GM18873 (cell line): ENCODE results near the gene COA1.
"Not testable (repeated sequence)": the region's sequence is repeated elsewhere in the genome, so short reads cannot be mapped to it uniquely, and the experiment has no call there.

Source experiments
- ATAC-seq: cut with Tn5 transposase; IDR thresholded peaks from one replicate; pipeline ENCODE4 v1.9.1; 2021; ENCODE audit warnings: mild to moderate bottlenecking, moderate library complexity, moderate number of reproducible peaks; ENCODE audit not compliant: unreplicated experiment, low FRiP score

COA1 gene

GRCh38 chr7:43731494-43731893 is 2.2 kb upstream of the COA1 start:
- ATAC-seq: not testable (repeated sequence)

GRCh38 chr7:43729924-43730248 is 563 bp upstream of the COA1 start:
- ATAC-seq: no peak

DNA sequence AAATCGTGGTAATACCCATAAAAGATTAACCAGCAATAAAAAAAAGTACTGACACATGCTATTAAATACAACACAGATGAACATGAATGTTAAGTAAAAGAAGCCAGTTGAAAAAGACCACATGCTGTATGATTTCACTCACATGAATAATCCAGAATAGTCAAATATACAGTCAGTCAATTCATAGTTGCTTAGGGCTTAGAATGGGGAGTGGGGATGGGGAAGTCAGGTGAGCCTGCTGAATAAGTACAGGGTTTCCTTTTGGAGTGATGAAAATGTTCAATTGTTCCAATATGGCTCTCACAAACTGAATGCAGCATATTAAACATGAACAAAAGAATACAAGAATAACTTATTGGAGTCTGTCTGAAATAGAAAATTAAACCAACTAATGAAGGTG is 1.8 kb downstream of the COA1 start:
- no peak for ATAC-seq

DNA sequence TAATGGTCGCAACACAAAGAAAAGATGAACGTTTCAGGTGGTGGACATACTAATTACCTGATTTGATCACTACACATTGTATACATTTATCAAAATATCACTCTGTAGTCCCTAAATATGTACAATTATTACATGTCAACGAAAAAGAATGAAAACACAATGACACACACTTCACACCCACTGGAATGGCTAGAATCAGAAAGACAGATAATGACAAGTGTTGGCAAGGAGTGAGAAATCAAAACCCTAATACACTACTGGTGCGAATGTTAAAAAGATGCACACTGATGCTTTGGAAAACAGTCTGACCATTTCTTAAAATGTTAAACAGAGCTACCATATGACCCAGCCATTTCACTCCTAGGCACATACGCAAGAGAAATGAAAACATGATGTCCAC is 2.3 kb downstream of the COA1 start:
- ATAC-seq: no peak

GRCh38 chr7:43726466-43726865 is 2.9 kb downstream of the COA1 start:
- ATAC-seq: no peak

- no peak for ATAC-seq
Observed at GRCh38 chr7:43725251-43725650, 4.1 kb downstream of the COA1 start.

DNA sequence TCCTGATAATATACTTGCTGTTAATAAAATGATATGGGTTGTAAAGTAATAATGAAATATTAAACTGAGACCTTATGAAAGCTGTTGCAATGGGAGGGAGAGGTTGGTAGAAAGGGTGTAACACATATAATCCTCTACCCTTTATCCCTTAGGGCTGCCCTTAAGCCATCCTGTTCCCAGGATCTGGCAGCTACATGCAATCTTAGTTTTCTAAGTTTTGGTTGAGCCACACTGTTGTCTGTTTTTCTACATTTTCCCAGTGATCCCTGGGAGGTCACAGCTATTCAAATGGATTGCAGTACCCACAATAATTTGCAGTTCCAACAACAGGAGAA is 6.3 kb downstream of the COA1 start:
- ATAC-seq: no peak

- ATAC-seq: no peak
Observed at GRCh38 chr7:43721193-43721806, 8.0 kb downstream of the COA1 start.

- ATAC-seq: no peak
Observed at GRCh38 chr7:43716598-43716997, 12.7 kb downstream of the COA1 start.

DNA sequence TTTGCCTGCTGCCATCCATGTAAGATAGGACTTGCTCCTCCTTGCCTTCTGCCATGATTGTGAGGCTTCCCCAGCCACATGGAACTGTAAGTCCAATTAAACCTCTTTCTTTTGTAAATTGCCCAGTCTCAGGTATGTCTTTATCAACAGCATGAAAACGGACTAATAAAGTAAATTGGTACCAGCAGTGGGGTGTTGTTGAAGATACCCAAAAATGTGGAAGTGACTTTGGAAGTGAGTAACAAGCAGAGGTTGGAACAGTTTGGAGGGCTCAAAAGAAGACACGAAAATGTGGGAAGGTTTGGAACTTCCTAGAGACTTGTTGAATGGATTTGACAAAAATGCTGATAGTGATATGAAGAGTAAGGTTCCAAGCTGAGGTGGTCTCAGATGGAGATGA is 13.4 kb downstream of the COA1 start:
- not testable (repeated sequence) for ATAC-seq

- ATAC-seq: no peak
Observed at GRCh38 chr7:43711503-43711902, 17.8 kb downstream of the COA1 start.

GRCh38 chr7:43708055-43708454 is 21.3 kb downstream of the COA1 start:
- ATAC-seq: not testable (repeated sequence)

DNA sequence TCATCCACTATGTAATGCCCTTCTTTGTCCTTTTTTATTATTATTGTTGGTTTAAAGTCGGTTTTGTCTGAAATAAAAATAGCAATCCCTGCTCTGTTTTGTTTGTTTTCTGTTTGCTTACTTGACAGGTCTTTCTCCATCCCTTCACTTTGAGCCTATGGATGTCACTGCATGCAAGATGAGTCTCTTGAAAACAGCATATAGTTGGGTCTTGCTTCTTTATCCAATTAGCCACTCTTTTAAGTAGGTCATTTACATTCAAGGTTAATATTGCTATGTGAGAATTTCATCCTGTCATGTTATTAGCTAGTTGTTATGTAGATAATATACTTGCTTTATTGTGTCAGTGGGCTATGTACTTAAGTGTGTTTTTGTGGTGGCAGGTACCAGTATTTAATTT is 25.8 kb downstream of the COA1 start:
- ATAC-seq: no peak

- no peak for ATAC-seq
Observed at GRCh38 chr7:43702974-43703373, 26.3 kb downstream of the COA1 start.

- no peak for ATAC-seq
Observed at GRCh38 chr7:43701929-43702328, 27.4 kb downstream of the COA1 start.

DNA sequence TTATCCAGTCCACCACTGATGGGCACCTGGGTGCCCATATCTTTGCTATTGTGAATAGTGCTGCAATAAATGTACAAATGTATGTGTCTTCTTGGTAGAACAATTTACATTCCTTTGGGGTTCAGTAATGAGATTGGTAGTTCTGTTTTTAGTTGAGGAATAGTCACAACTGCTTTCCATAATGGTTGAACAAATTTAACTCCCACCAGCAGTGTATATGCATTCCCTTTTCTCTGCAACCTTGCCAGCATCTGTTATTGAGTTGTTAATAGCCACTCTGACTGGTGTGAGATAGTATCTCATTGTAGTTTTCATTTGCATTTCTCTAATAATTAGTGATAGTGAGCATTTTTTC is 27.8 kb downstream of the COA1 start:
- no peak for ATAC-seq

- ATAC-seq: no peak
Observed at GRCh38 chr7:43700646-43701499, 28.4 kb downstream of the COA1 start.

GRCh38 chr7:43700059-43700501 is 29.2 kb downstream of the COA1 start:
- peak; percentile 58 for ATAC-seq

DNA sequence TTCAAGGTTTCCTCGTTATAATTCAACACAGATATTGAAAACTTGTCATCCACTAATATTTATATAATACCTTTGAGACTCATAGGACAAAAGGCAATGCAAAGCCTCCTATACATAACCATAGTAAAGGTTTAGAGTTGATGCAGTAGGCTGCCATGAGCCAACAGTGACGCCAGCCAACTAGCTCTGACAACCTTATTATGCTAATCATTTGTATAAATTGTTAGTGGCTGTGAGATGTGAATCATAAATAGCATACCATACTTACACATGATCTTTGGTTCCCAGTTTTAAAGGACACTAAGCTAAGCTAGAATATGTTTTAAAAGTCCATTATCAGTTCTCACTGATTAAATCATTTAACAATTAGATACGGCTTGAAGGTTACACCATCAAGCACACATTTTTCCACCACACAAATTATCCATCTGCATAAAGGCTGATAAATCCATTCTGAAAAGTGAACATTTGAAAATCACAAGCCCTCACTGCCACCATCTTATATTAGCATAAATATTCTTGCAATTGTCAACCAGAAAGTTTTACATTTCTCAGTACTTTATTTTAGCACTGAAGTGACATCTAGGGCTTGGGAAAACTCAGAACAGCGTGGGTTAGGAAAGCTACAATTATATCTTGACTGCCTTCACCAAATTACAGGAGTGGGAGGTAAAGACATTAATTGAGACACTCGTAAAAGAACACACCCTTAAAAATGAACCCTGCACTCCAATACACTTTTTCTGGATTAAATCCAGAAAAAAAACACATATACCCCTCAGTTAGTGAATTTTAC is 30.7 kb downstream of the COA1 start:
- no peak for ATAC-seq

DNA sequence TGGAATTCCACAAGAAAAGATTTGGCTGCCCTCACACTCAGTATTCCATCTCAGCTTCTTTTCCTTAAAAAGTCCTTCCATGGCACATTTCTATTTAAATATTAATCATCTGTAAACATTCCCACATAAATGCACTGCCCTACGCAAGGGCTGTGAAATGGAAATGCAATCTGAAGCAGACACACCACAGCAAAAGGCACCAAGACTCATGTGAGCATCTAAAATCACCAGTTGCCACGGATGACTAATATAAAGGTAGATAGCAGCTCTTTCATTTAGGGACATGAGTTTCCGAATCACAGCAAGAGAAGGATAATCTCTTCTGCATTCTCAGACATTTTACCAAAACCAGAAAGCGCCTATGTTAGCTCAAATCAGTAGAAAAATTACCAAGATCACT is 31.6 kb downstream of the COA1 start:
- no peak for ATAC-seq

DNA sequence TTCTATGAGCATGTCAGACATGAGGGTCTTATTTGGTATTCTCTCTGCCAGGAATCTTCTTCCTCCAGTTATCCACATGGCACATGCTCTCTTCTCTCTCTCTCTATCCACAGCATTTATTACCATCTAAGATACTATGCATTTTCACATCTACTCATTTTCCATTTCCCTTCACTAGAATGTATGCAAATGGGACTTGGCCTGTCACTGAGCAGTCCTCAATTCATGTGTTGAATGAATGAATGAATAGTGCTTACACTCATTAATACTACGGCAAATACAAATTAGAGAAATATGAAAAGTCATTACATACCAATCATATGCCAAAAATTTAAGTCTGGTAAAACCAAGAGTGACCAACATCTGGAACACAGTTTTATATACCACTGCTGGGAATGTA is 34.0 kb downstream of the COA1 start:
- no peak for ATAC-seq

GRCh38 chr7:43694399-43694748 is 34.9 kb downstream of the COA1 start:
- ATAC-seq: no peak
